Peyer's patch (tissue), 4 donors: ENCODE data around the gene RTEL1.

ENCODE experiments used
- POLR2A ChIP-seq, 2 donors: fragments of 450-650 bp; IDR thresholded peaks; one replicate each; pipeline ENCODE4 v1.5.1; 2017; ENCODE audit warnings: antibody characterized with exemption in 2 of 2, mild to moderate bottlenecking in 2 of 2, moderate library complexity in 2 of 2
- TF ChIP-seq, protein P1 (sequence below), 6 experiments: fragments of 450-650 bp in 4 of 6; fragments of 200-600 bp in 2 of 6; sonication (generic) in 1 of 6; IDR thresholded peaks; one replicate each; pipeline ENCODE4 v1.5.1; 2017 to 2019; ENCODE audit warnings: antibody characterized with exemption in 6 of 6, mild to moderate bottlenecking in 3 of 6, moderate library complexity in 1 of 6

- TF ChIP-seq, protein P1, sequence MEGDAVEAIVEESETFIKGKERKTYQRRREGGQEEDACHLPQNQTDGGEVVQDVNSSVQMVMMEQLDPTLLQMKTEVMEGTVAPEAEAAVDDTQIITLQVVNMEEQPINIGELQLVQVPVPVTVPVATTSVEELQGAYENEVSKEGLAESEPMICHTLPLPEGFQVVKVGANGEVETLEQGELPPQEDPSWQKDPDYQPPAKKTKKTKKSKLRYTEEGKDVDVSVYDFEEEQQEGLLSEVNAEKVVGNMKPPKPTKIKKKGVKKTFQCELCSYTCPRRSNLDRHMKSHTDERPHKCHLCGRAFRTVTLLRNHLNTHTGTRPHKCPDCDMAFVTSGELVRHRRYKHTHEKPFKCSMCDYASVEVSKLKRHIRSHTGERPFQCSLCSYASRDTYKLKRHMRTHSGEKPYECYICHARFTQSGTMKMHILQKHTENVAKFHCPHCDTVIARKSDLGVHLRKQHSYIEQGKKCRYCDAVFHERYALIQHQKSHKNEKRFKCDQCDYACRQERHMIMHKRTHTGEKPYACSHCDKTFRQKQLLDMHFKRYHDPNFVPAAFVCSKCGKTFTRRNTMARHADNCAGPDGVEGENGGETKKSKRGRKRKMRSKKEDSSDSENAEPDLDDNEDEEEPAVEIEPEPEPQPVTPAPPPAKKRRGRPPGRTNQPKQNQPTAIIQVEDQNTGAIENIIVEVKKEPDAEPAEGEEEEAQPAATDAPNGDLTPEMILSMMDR (IDR thresholded peaks at IDR 0.05), result no peak
- no peak for TF ChIP-seq POLR2A (IDR thresholded peaks at IDR 0.05)
Measured at GRCh38 chr20:63667858-63668257, 9.7 kb downstream of the RTEL1 start.
